HG03521 (cell line): ENCODE measurements around the gene ACAD11.

Experiments used
- ATAC-seq: cut with Tn5 transposase; IDR thresholded peaks from one replicate; pipeline ENCODE4 v1.9.1; 2021; ENCODE audit warnings: mild to moderate bottlenecking, moderate library complexity; ENCODE audit not compliant: unreplicated experiment

ACAD11 gene

GRCh38 chr3:132659365-132660051, at the start of gene ACAD11:
TSS of gene ACAD11 (minus strand) at chr3:132659809. CDS start at chr3:132659751, 58 bp downstream.
- ATAC-seq, result peak; percentile 53

GRCh38 chr3:132703733-132704132, 44.1 kb upstream of the ACAD11 start:
- no peak for ATAC-seq

- no peak for ATAC-seq
These were observed 35.8 kb upstream of the ACAD11 start for GRCh38 chr3:132695422-132695821.

GRCh38 chr3:132694991-132695390, 35.4 kb upstream of the ACAD11 start:
- no peak for ATAC-seq

- ATAC-seq, result no peak
These were observed 30.4 kb upstream of the ACAD11 start for GRCh38 chr3:132690040-132690439.

- no peak for ATAC-seq
These were observed 22.6 kb upstream of the ACAD11 start for GRCh38 chr3:132682201-132682600.

GRCh38 chr3:132681421-132681820, 21.8 kb upstream of the ACAD11 start:
- no peak for ATAC-seq

GRCh38 chr3:132679911-132680310, 20.3 kb upstream of the ACAD11 start:
- ATAC-seq, result no peak

- ATAC-seq, result no peak
These were observed 15.8 kb upstream of the ACAD11 start for GRCh38 chr3:132675408-132675807.

GRCh38 chr3:132669256-132669777, 9.7 kb upstream of the ACAD11 start:
- ATAC-seq, result no peak

- ATAC-seq, result no peak
These were observed 5.7 kb upstream of the ACAD11 start for GRCh38 chr3:132665230-132665745.

- no peak for ATAC-seq
These were observed 2.6 kb upstream of the ACAD11 start for GRCh38 chr3:132662212-132662611.

- no peak for ATAC-seq
These were observed 1.5 kb upstream of the ACAD11 start for GRCh38 chr3:132661101-132661500.

- peak; percentile 3 for ATAC-seq
These were observed 1.1 kb upstream of the ACAD11 start for GRCh38 chr3:132660811-132661070.

- peak; percentile 63 for ATAC-seq
These were observed 622 bp upstream of the ACAD11 start, which contains the start of gene UBA5 for GRCh38 chr3:132660052-132660810. TSS of gene UBA5 (plus strand) at chr3:132660329. CDS start at chr3:132660538, 209 bp downstream.

GRCh38 chr3:132659000-132659364, 627 bp downstream of the ACAD11 start:
- no peak for ATAC-seq

GRCh38 chr3:132657869-132658747, 1.5 kb downstream of the ACAD11 start:
- ATAC-seq, result no peak

GRCh38 chr3:132655471-132655870, 4.1 kb downstream of the ACAD11 start:
- ATAC-seq, result no peak

GRCh38 chr3:132654721-132655120, 4.9 kb downstream of the ACAD11 start:
- ATAC-seq, result no peak

- ATAC-seq, result no peak
These were observed 5.4 kb downstream of the ACAD11 start for GRCh38 chr3:132654190-132654589.

- no peak for ATAC-seq
These were observed 6.9 kb downstream of the ACAD11 start for GRCh38 chr3:132652640-132653270.
